IPS-18c (cell line): ENCODE measurements around the gene ATP1B3.
"Not testable (repeated sequence)": the region's sequence is repeated elsewhere in the genome, so short reads cannot be mapped to it uniquely, and the experiment has no call there.

Source experiments
- H3K4me3 ChIP-seq: 2 replicates; pipeline ENCODE4 v1.7.0; 2013; ENCODE audit warnings: low read depth, mild to moderate bottlenecking, low read length, moderate library complexity; ENCODE audit not compliant: insufficient read depth
- H3K9me3 ChIP-seq: one replicate; pipeline ENCODE4 v1.6.1; 2013; ENCODE audit warnings: mild to moderate bottlenecking, low read length, moderate library complexity; ENCODE audit not compliant: control insufficient read depth, insufficient read depth

The ATP1B3 gene

GRCh38 chr3:141878817-141879216, 2.4 kb downstream of the ATP1B3 start:
- H3K4me3 ChIP-seq = peak overlapping the region; percentile 54; the same call in 1 of the 2 replicates
- no peaks in the 10 kb centered on the region for H3K9me3 ChIP-seq

- Histone ChIP-seq H3K9me3 (no peaks in the 10 kb centered on the region), H3K4me3 (no peak overlapping the region)
Observed at GRCh38 chr3:141881702-141882101, 5.3 kb downstream of the ATP1B3 start.

DNA sequence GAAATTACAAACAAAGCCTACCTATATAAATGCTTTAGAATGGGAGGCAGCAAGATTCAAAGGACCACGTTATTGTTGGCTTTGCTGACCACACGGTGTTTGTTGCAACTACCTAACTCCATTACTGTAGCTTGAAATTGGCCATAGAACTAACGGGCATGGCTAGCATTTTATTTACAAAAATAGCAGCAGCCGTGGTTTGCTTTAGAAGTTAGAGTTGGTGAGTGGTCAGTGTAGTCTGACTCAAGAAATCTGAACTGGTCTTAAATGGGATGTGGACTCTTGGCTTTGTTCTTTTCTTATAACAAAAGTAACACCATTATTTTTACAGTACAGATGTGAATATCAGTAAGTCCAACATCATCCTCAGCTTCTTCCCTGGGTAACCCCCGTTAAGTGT, 10.6 kb downstream of the ATP1B3 start:
- H3K9me3 ChIP-seq = no peaks in the 10 kb centered on the region
- no peak overlapping the region for H3K4me3 ChIP-seq

- not testable (repeated sequence) for H3K4me3 ChIP-seq, H3K9me3 ChIP-seq
Observed at GRCh38 chr3:141888548-141888947, 12.1 kb downstream of the ATP1B3 start.

DNA sequence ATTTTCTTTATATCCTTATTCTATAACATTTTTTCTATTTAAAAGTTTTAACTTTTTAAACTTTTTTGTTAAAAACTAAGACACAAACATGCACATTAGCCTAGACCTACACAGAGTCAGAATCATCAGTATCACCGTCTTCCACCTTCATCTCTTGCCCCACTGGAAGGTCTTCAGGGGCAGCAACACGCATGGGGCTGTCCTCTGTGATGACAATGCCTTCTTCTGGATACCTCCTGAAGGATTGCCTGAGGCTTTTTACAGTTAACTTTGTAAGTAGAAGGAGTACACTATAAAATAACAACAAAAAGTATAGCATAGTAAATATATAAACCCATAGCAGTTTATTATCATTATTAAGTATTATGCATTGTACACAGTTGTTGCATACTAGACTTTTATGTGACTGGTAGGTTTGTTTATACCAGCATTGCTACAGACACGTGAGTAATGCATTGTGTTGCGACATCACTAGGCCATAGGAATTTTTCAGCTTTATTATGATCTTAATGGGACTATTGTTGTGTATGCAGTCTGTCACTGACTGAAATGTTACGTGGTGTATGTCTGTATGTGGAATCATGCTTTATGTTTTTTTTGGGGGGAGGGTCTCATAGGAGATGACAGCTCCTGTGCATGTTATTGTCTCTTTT, 18.2 kb downstream of the ATP1B3 start:
- Histone ChIP-seq H3K4me3 (no peak overlapping the region), H3K9me3 (no peaks in the 10 kb centered on the region)

DNA sequence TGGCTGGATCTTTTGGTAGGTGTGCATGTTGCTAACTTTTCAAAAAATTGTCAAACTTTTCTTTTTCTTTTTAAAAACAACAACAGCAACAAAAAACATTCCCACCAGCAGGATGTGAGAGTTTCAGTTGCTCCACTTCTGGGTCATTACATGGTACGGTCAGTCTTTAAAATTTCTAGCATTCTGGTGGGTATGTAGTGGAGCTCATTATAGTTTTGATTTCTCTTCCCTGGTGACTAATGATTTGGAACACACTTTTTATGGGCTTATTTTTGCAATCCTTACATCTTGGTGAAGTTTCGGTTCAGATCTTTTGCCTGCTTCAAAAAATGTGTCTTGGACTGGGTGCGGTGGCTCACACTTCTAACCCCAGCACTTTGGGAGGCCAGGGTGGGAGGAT, 19.3 kb downstream of the ATP1B3 start:
- Histone ChIP-seq H3K9me3 (peaks cover 3% of the 10 kb centered on the region), H3K4me3 (no peak overlapping the region)

- no peak overlapping the region for H3K4me3 ChIP-seq
- peaks cover 3% of the 10 kb centered on the region for H3K9me3 ChIP-seq
Observed at GRCh38 chr3:141898908-141899307, 22.5 kb downstream of the ATP1B3 start.

DNA sequence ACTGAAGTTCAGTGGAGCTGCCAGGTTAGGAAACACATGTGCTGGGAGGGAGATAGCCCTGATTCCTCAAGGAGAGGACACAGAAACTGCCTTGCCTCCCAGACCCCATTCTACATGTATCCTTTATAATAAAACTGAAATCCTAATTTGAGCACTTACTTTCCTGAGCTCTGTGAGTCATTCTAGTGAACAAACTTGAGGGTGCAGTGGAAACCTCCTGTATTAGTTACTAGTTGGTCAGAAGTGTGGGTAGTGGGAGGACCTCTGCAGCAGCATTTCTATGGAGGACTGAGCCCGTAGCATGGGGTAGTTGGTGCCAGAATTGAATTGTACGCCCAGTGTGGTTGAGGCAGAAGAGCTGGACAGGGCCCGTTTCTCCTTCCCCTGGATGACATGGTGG, 23.9 kb downstream of the ATP1B3 start:
- Histone ChIP-seq H3K4me3 (no peak overlapping the region; the same call in 1 of the 2 replicates), H3K9me3 (peaks cover 3% of the 10 kb centered on the region)

DNA sequence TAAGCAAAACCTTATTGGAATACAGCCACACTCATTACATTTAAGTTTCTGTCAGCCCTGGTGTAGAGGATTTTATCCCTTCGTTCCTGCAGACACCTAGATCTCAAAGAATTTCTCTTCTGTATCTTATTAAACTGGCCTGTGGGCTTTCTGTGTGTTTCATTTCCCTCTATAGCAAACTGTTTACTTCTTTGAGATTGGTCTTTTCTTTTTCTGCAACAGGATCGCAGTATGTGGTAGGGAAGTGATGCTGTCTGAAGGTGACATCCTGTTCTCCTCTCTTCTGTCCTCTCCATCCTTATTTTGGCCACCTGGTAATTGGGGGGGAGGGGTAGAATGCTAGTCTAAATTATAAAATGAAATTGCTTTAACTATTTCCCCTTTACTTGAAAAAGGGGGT, 25.5 kb downstream of the ATP1B3 start:
- Histone ChIP-seq H3K4me3 (no peak overlapping the region), H3K9me3 (peaks cover 3% of the 10 kb centered on the region)

GRCh38 chr3:141904203-141904602, 27.8 kb downstream of the ATP1B3 start:
- no peak overlapping the region for H3K4me3 ChIP-seq
- peaks cover 3% of the 10 kb centered on the region for H3K9me3 ChIP-seq

GRCh38 chr3:141905129-141905528, 28.7 kb downstream of the ATP1B3 start:
- no peak overlapping the region for H3K4me3 ChIP-seq

DNA sequence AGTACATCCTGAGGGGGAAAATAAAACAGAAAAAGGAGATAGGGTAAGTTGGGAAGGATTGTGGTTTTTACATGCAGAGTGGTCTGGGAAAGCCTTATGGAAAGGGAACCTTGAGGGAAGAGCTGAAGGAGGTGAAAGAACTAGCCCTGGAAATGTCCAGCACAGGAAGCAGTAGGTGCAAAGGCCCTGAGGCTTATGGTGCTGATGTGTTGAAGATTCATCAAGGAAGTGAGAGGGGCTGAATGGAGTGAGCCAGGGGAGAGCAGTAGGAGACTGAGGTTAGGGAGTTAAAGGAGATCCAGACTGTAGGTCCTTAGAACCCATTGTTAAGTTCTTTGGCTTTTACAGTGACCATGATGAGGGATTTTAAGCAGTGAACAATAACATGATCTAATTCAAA, 33.0 kb downstream of the ATP1B3 start:
- Histone ChIP-seq H3K9me3 (no peaks in the 10 kb centered on the region), H3K4me3 (no peak overlapping the region)

More at GRCh38 chr3:141905129-141905528, 28.7 kb downstream of the ATP1B3 start:
- H3K9me3 ChIP-seq = peaks cover under 1% of the 10 kb centered on the region

GRCh38 chr3:141909986-141910385, 33.5 kb downstream of the ATP1B3 start:
- H3K4me3 ChIP-seq, H3K9me3 ChIP-seq: not testable (repeated sequence)

- no peak overlapping the region for H3K4me3 ChIP-seq
- H3K9me3 ChIP-seq = no peaks in the 10 kb centered on the region
Observed at GRCh38 chr3:141913150-141913811, 36.8 kb downstream of the ATP1B3 start.

DNA sequence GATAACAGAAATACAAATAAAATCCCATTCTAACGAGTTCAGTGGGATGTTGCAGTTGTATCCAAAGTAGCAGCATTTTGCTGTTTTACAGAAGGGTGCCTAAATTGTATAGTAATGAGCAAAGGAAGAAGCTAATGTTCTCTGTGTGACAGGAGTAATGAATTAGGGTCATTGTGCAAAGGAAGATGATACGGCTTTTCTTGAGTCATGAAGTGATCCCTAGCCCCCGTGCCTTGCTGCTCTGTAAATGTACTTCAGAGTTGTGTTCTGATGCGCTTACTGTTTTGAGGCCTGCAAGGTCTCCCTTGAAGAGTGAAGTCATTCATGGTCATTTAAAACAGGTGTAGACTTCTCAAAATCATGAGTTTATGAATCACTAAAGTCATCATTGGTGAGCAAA, 37.9 kb downstream of the ATP1B3 start:
- Histone ChIP-seq H3K4me3 (no peak overlapping the region), H3K9me3 (no peaks in the 10 kb centered on the region)

GRCh38 chr3:141915016-141915415, 38.6 kb downstream of the ATP1B3 start:
- H3K9me3 ChIP-seq = no peaks in the 10 kb centered on the region
- H3K4me3 ChIP-seq = no peak overlapping the region

DNA sequence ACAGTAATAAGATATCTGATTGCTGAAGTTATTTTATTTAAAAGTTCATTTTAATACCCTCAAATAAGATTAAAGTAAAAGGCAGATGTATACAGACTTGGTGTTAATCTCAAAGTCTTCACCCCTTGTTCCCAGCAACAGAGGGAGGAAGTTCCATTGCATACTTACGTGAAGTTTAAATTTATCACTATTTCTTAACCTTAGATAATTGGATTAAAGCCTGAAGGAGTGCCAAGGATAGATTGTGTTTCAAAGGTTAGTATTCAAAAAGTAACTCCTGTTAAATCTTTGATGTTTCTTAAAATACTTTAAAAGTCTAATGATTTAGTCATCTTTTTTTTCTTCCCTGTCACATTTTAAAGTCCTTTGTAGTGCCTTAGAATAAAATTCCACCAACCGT, 39.3 kb downstream of the ATP1B3 start:
- Histone ChIP-seq H3K4me3 (no peak overlapping the region), H3K9me3 (no peaks in the 10 kb centered on the region)

- H3K4me3 ChIP-seq = no peak overlapping the region
Observed at GRCh38 chr3:141920701-141921100, 44.3 kb downstream of the ATP1B3 start.

GRCh38 chr3:141921316-141921715, 44.9 kb downstream of the ATP1B3 start:
- no peaks in the 10 kb centered on the region for H3K9me3 ChIP-seq

More at GRCh38 chr3:141920701-141921100, 44.3 kb downstream of the ATP1B3 start:
- H3K9me3 ChIP-seq = no peaks in the 10 kb centered on the region

More at GRCh38 chr3:141921316-141921715, 44.9 kb downstream of the ATP1B3 start:
- no peak overlapping the region for H3K4me3 ChIP-seq
